K562 (cell line): ENCODE data around the gene CNIH1. TPM values are rescaled to one million over a fixed set of nuclear protein-coding genes. Genes with fewer than 3 reads are reported as not detected.

Experiments
- C11orf30 ChIP-seq: fragments of 450-650 bp; IDR thresholded peaks from 2 replicates; pipeline ENCODE4 v1.6.1; 2016; ENCODE audit warnings: low read depth, mild to moderate bottlenecking
- GATAD2A ChIP-seq: fragments of 450-650 bp; IDR thresholded peaks from 2 replicates; pipeline ENCODE4 v1.6.1; 2017
- MTA1 ChIP-seq: fragments of 450-650 bp; IDR thresholded peaks from 2 replicates; pipeline ENCODE4 v1.6.1; 2017; ENCODE audit warnings: borderline replicate concordance
- POLR2AphosphoS5 ChIP-seq: IDR thresholded peaks from 2 replicates; pipeline ENCODE4 v1.6.1; 2011; ENCODE audit warnings: mild to moderate bottlenecking, low read depth, low read length, moderate library complexity; ENCODE audit not compliant: control insufficient read depth, insufficient read depth
- RBM15 ChIP-seq: fragments of 200-400 bp; formaldehyde crosslinking; IDR thresholded peaks from 2 replicates; pipeline ENCODE4 v1.6.1; 2018; ENCODE audit warnings: mild to moderate bottlenecking, low read length, moderate library complexity; ENCODE audit not compliant: insufficient read depth
- SIRT6 ChIP-seq: IDR thresholded peaks from one replicate; pipeline ENCODE4 v1.6.1; 2012; ENCODE audit warnings: low read depth, mild to moderate bottlenecking, control low read depth, inconsistent platforms, low read length, moderate library complexity
- SMARCA4 ChIP-seq: fragments of 450-650 bp; IDR thresholded peaks from 2 replicates; pipeline ENCODE4 v1.6.1; 2016
- SRF ChIP-seq, 2 experiments: fragments of 250-450, 450-650 bp in 1 of 2; sonication (Bioruptor Pico) in 1 of 2; sonication (generic) in 1 of 2; formaldehyde crosslinking; IDR thresholded peaks; 2 replicates each; pipeline versions ENCODE4 v1.5.0 to v1.5.1; 2020 to 2022; ENCODE audit warnings: mild to moderate bottlenecking in 1 of 2, missing genetic modification reagents in 1 of 2
- SUPT5H ChIP-seq: fragments of 450-650 bp; IDR thresholded peaks from 2 replicates; pipeline ENCODE4 v1.6.1; 2016
- TEAD4 ChIP-seq, 2 experiments: sonication (generic) in 1 of 2; formaldehyde crosslinking in 1 of 2; IDR thresholded peaks; 2 replicates each; pipeline versions ENCODE4 v1.6.1 to v1.8.0; 2012 to 2022; ENCODE audit warnings: borderline replicate concordance in 1 of 2, inconsistent platforms in 1 of 2, low read length in 1 of 2, mild to moderate bottlenecking in 1 of 2, missing genetic modification reagents in 1 of 2
- ZBTB7A ChIP-seq: IDR thresholded peaks from 2 replicates; pipeline ENCODE4 v1.6.1; 2011; ENCODE audit warnings: low read depth, mild to moderate bottlenecking, low read length, moderate library complexity, borderline replicate concordance; ENCODE audit not compliant: control insufficient read depth
- ZNF274 ChIP-seq: IDR thresholded peaks from 2 replicates; pipeline ENCODE4 v1.6.1; 2011; ENCODE audit warnings: low read depth, mild to moderate bottlenecking, low read length, moderate library complexity, borderline replicate concordance
- ZNF717 ChIP-seq: fragments of 250-450 bp; sonication (Bioruptor Pico); IDR thresholded peaks from 2 replicates; pipeline ENCODE4 v1.5.0; 2021
- polyA plus RNA-seq, 8 experiments: library from polyadenylated mRNA; depleted of rRNA in 4 of 8; stranded (reverse) in 5 of 8; unstranded in 3 of 8; fragments of >200 nt; fragmentation: Nextera tagmentation in 2 of 8; fragmentation: Illumina TruSeq in 1 of 8; extraction: Ambion mirVana in 2 of 8; extraction: Trizol in 1 of 8; gene quantifications; 2 replicates each; pipeline versions ENCODE4 v1.2.1 to v1.2.3, GENCODE V29; 2011 to 2014; ENCODE audit warnings: inconsistent platforms in 1 of 8, missing spikeins in 1 of 8
- total RNA-seq, 7 experiments: library from RNA; depleted of rRNA in 6 of 7; stranded (reverse); fragments of >200 nt in 6 of 7; fragmentation: Illumina TruSeq in 2 of 7; extraction: Trizol in 2 of 7; gene quantifications; 2 replicates each; pipeline versions ENCODE4 v1.2.1 to v1.2.3, GENCODE V29; 2011 to 2021; ENCODE audit warnings: low replicate concordance in 1 of 7
- TF ChIP-seq, protein P1 (sequence below), 2 experiments: fragments of 450-650 bp; formaldehyde crosslinking in 1 of 2; IDR thresholded peaks; 2 replicates each; pipeline versions ENCODE4 v1.4.0 to v1.6.1; 2014 to 2020; ENCODE audit warnings: mild to moderate bottlenecking in 2 of 2, borderline replicate concordance in 1 of 2, low read depth in 1 of 2
- TF ChIP-seq, protein P2 (sequence below), 2 experiments: IDR thresholded peaks in 1 of 2; conservative IDR thresholded peaks in 1 of 2; 2 replicates each; pipeline ENCODE4 v1.6.1; 2016; ENCODE audit warnings: low read depth in 2 of 2, mild to moderate bottlenecking in 1 of 2, missing compliant biosample characterization in 1 of 2, missing genetic modification characterization in 1 of 2, moderate library complexity in 1 of 2
- TF ChIP-seq, protein P3 (sequence below): fragments of 450-650 bp; formaldehyde crosslinking; IDR thresholded peaks from 2 replicates; pipeline ENCODE4 v1.4.0; 2022; ENCODE audit warnings: missing genetic modification characterization

The CNIH1 gene
- total and polyA plus RNA-seq, 9 of the 15 experiments (the other 6 are each of a cell fraction or from before 2014, with no cell fraction given), result 13.9 to 283 (median 77.3) TPM

DNA sequence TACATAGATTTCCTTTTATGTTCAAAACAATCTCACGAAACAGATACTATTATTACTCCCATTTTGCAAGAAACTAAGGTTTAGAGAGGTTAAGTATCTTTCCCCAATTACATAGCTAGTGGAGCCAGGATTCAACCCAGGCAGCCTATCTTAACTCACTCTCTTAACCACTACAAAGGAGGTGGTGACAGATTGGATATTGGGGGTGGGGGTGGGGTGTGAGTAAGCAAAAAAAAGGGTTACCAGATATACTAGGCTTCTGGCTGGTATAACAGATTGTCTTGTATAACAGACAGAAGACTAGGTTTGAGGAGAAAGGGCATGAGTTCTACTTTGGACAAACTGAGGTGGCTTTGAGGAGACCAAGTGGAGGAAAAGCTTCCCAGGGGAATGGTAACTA is 45.5 kb upstream of the CNIH1 start (continued):
- no peak for TF ChIP-seq ZBTB7A
- no peak for TF ChIP-seq SMARCA4
- no peak for TF ChIP-seq SRF (CRISPR knock-in tag; IDR thresholded peaks at IDR 0.05)
- TF ChIP-seq SIRT6, result no peak
- no peak for TF ChIP-seq GATAD2A
- TF ChIP-seq SUPT5H, result no peak
- peak; percentile 63; the same call in 1 of the 2 replicates for TF ChIP-seq TEAD4 (IDR thresholded peaks at IDR 0.05; ENCODE audit: low read length)
- TF ChIP-seq TEAD4 (CRISPR knock-in tag; IDR thresholded peaks at IDR 0.05; ENCODE audit: borderline replicate concordance), result no peak
- peak; percentile 56; the same call in 1 of the 2 replicates for TF ChIP-seq POLR2AphosphoS5
- TF ChIP-seq ZNF717 (CRISPR knock-in tag), result no peak
- no peak for TF ChIP-seq ZNF274
- TF ChIP-seq, protein P1, sequence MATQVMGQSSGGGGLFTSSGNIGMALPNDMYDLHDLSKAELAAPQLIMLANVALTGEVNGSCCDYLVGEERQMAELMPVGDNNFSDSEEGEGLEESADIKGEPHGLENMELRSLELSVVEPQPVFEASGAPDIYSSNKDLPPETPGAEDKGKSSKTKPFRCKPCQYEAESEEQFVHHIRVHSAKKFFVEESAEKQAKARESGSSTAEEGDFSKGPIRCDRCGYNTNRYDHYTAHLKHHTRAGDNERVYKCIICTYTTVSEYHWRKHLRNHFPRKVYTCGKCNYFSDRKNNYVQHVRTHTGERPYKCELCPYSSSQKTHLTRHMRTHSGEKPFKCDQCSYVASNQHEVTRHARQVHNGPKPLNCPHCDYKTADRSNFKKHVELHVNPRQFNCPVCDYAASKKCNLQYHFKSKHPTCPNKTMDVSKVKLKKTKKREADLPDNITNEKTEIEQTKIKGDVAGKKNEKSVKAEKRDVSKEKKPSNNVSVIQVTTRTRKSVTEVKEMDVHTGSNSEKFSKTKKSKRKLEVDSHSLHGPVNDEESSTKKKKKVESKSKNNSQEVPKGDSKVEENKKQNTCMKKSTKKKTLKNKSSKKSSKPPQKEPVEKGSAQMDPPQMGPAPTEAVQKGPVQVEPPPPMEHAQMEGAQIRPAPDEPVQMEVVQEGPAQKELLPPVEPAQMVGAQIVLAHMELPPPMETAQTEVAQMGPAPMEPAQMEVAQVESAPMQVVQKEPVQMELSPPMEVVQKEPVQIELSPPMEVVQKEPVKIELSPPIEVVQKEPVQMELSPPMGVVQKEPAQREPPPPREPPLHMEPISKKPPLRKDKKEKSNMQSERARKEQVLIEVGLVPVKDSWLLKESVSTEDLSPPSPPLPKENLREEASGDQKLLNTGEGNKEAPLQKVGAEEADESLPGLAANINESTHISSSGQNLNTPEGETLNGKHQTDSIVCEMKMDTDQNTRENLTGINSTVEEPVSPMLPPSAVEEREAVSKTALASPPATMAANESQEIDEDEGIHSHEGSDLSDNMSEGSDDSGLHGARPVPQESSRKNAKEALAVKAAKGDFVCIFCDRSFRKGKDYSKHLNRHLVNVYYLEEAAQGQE (IDR thresholded peaks at IDR 0.05; ENCODE audit: borderline replicate concordance), result no peak
- TF ChIP-seq, protein P1 (CRISPR knock-in tag; IDR thresholded peaks at IDR 0.05; ENCODE audit: low read depth), result no peak
- no peak for TF ChIP-seq MTA1
- TF ChIP-seq, protein P2, sequence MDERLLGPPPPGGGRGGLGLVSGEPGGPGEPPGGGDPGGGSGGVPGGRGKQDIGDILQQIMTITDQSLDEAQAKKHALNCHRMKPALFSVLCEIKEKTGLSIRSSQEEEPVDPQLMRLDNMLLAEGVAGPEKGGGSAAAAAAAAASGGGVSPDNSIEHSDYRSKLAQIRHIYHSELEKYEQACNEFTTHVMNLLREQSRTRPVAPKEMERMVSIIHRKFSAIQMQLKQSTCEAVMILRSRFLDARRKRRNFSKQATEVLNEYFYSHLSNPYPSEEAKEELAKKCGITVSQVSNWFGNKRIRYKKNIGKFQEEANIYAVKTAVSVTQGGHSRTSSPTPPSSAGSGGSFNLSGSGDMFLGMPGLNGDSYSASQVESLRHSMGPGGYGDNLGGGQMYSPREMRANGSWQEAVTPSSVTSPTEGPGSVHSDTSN (CRISPR knock-in tag; IDR thresholded peaks at IDR 0.05; ENCODE audit: low read depth), result no peak
- TF ChIP-seq, protein P2 (tag; conservative IDR thresholded peaks at IDR 0.05; ENCODE audit: low read depth), result peak; percentile 78
- no peak for TF ChIP-seq RBM15
- peak; percentile 67; the same call in 1 of the 2 replicates for TF ChIP-seq C11orf30
- TF ChIP-seq, protein P3, sequence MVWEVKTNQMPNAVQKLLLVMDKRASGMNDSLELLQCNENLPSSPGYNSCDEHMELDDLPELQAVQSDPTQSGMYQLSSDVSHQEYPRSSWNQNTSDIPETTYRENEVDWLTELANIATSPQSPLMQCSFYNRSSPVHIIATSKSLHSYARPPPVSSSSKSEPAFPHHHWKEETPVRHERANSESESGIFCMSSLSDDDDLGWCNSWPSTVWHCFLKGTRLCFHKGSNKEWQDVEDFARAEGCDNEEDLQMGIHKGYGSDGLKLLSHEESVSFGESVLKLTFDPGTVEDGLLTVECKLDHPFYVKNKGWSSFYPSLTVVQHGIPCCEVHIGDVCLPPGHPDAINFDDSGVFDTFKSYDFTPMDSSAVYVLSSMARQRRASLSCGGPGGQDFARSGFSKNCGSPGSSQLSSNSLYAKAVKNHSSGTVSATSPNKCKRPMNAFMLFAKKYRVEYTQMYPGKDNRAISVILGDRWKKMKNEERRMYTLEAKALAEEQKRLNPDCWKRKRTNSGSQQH (CRISPR knock-in tag), result no peak
